ENCODE results near the gene A1CF.

- TF ChIP-seq POLR2A (IDR thresholded peaks at IDR 0.05) = no peak
- TF ChIP-seq, protein P1, sequence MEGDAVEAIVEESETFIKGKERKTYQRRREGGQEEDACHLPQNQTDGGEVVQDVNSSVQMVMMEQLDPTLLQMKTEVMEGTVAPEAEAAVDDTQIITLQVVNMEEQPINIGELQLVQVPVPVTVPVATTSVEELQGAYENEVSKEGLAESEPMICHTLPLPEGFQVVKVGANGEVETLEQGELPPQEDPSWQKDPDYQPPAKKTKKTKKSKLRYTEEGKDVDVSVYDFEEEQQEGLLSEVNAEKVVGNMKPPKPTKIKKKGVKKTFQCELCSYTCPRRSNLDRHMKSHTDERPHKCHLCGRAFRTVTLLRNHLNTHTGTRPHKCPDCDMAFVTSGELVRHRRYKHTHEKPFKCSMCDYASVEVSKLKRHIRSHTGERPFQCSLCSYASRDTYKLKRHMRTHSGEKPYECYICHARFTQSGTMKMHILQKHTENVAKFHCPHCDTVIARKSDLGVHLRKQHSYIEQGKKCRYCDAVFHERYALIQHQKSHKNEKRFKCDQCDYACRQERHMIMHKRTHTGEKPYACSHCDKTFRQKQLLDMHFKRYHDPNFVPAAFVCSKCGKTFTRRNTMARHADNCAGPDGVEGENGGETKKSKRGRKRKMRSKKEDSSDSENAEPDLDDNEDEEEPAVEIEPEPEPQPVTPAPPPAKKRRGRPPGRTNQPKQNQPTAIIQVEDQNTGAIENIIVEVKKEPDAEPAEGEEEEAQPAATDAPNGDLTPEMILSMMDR (IDR thresholded peaks at IDR 0.05) = no peak
These were observed 75.8 kb downstream of the A1CF start for GRCh38 chr10:50809596-50809995.

Measured in right lobe of liver (tissue), 4 donors.